ENCODE measurements around the gene SLC5A6.

SLC5A6 gene

DNA sequence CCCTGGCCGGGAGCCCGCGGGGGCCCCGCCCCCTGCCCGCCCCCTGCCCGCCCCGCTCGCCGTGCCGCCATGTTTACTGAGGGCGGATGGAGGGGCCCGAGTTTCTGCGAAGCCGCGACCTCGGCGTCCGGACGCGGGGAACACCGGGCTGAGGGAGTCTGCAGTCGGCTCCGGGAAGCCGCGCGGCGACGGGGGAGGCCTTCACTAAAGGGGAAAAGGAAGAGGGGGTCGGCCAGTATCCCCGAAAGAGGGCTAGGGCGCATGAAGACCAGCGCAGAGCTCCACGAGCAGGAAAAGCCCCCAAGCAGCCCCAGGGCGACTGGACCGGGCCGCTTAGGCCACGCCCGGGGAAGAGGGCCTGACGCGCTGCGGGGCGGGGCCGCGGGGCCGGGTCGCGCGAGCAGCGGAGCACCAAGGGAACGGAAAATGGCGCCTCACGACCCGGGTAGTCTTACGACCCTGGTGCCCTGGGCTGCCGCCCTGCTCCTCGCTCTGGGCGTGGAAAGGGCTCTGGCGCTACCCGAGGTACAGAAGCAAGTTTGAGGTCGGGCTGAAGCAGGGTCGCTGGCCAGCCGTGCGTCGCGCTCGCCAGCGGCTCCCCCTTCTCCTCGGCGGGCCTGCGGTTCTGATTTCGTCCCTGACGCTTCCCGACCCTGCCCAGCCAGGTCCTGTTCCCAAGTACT, at the start of gene SLC5A6, which contains the start of gene ATRAID:
Gene SLC5A6, minus strand, starts transcription at position 326 of the 683 bp plus-strand sequence. CDS start 4,618 bp downstream, outside the sequence.
Gene ATRAID, plus strand, starts transcription at position 99 of the 683 bp plus-strand sequence. Its CDS starts 328 bp downstream, at position 427.
- in situ Hi-C loops (cut with MboI; ENCODE audit: low sequenced_read_pairs): no loop called here

GRCh38 chr2:27261241-27261925, 49.3 kb upstream of the SLC5A6 start:
- in situ Hi-C loops (cut with MboI; ENCODE audit: low sequenced_read_pairs): no loop called here

DNA sequence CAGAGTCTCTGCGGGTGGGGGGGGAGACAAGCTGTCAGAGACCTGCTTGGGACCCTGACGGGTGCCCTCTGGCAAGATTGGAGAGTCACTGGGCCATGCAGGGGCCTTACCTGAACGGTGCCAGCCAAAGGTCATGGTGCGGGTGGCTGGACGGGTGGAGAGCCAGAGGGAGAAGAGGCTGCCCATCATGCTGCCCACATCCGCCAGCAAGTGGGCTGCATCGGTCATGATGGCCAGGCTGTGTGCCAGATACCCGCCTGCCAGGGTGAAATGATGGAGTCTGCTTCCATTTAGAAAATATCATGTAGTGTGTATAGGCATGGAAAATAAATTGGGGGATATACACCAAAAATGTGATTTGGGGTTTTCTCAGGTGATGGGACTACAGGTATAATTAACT, 46.0 kb upstream of the SLC5A6 start:
- in situ Hi-C loops (cut with MboI; ENCODE audit: low sequenced_read_pairs): no loop called here

DNA sequence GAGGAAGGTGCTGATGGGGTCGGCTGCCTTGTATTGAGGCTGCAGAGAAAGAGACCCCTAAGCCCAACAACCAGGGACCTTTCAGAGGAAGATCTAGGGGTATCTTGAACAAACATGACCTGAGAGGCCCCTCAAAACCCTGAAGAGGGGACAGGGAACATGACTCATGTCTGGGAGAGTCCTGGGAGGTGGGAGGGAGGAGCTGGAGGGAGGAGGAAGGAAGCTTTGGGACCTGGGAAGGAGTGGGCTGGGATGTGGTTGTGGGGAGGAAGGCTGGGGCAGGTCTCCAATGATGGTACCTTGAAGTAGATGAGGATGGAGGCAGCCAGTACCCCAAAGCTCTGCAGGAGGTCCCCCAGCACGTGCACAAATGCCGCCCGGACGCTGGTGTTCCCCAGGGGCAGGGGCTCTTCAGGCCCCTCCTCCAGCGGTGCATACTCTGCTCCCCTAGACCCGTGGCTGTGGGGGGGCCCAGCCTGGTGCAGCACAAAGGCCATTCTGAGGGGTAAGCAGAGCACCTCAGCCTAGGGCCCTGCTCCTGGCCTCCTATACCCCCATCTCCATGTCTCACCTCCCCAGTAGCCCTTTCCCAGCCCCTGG, 44.9 kb upstream of the SLC5A6 start:
- in situ Hi-C loops (cut with MboI; ENCODE audit: low sequenced_read_pairs): no loop called here

DNA sequence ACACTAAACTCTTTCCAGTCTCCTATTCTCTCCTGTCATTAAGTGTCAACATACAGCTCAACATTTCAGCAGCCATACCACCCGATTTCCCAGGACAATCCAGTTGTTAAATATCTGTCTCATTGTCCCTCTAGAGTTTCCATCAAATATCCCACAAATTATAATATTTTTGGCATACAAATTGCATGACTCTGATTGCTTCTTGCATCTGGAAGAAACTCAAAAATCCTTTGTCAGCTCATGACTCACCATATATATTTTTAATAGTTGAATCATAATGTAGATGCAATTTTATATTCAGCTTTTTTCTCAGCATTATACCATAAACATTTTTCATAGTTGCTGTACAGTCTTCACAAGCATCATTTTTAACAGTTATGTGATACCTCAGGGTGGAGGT, 43.6 kb upstream of the SLC5A6 start:
- in situ Hi-C loops (cut with MboI; ENCODE audit: low sequenced_read_pairs): no loop called here

- in situ Hi-C loops (cut with MboI; ENCODE audit: low sequenced_read_pairs): no loop called here
These were observed 43.1 kb upstream of the SLC5A6 start for GRCh38 chr2:27255187-27255586.

GRCh38 chr2:27251766-27252165, 39.7 kb upstream of the SLC5A6 start:
- in situ Hi-C loops (cut with MboI; ENCODE audit: low sequenced_read_pairs): no loop called here

GRCh38 chr2:27250652-27251379, 38.7 kb upstream of the SLC5A6 start:
- in situ Hi-C loops (cut with MboI; ENCODE audit: low sequenced_read_pairs): no loop called here

DNA sequence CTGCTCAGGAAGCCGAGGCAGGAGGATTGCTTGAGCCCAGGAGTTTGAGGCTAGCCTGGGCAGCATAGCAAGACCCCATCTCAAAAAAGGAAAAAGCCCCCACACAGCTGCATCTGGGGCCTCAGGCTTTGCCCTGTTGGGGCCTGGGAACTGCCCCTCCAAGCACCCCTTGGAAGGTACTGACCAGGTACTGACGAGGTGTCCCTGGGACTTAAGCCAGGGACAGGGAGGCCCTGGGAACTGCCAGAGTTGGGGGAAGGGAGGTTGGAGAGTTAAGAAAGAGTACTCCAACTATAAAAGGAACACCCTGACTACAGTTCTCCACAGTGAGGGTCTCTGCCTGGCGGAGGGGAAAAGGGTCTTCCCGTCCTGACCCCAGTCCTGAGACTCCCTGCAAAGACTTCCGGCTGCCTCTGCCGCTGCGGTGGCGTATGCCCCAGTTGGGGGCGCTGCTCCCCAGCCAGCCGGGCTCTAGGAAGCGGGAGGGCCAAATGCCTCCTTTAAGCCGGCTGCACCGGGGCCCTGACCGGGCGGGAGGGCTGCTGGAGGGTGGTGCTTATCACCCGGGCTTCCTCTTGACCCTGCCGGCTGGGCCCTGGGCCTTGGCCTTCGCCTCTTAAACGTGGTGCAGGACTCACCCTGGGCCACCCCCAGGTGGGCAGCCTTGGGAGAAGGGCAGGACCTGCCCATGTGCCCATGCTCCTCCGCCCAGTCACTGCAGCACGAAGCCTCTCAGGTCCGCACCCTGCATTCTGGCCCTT, 38.0 kb upstream of the SLC5A6 start:
- in situ Hi-C loops (cut with MboI; ENCODE audit: low sequenced_read_pairs): no loop called here

DNA sequence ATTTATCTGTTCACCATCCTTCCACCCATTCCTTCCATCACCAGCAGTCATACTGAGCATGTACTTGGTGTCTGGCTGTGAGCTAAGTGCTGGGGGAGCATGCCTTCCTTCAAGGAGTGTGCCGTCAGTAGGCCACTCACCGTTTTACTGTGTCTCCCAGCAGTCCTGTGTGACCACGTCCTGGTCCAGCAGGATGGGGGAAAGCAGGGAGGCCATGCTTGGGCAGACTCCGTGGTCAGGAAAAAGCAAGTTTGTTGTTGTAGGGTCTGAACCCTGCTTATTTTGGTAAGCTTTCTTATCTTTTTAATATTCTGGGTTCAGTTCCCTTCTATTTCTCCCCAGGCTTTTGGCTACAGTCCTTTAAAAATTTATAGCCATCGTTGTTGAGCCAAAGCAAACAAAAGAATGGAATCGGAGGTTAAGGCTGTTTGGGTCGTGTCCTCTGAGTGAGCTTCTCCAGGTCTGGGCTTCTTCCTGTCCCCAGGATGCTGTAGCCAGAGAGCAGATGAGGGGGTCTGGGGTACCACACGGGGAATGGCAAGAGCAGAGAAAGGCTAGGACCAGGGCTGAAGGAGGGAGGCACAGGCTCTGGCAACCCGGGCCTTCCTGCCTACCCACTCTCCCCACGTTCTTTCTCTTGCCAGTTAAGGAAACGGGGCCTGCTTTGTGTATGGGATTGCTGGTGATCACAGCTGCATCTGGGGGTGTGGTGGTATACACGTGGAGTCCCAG, 37.3 kb upstream of the SLC5A6 start:
- in situ Hi-C loops (cut with MboI; ENCODE audit: low sequenced_read_pairs): no loop called here

- in situ Hi-C loops (cut with MboI; ENCODE audit: low sequenced_read_pairs): no loop called here
These were observed 35.8 kb upstream of the SLC5A6 start for GRCh38 chr2:27247893-27248292.

GRCh38 chr2:27245626-27246025, 33.6 kb upstream of the SLC5A6 start:
- in situ Hi-C loops (cut with MboI; ENCODE audit: low sequenced_read_pairs): no loop called here

DNA sequence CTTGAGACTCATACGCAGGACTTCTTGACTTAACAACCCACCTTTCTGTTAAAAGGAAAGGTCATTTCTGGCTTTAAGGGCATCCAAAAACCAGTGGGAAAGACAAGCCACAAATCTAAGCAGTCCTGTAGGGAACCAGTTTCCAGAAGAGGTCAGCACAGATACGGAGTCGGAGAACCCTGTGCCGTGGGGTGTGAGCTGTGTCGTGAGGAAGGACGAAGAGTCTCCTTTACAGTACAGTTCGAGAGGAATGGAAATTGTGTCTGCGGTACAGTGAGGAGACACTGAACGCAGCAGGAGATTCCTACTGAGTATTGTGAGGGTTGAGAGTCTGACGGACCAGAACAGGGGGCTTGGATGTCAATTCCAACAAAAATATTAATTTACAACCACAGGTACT, 33.0 kb upstream of the SLC5A6 start:
- in situ Hi-C loops (cut with MboI; ENCODE audit: low sequenced_read_pairs): no loop called here

- in situ Hi-C loops (cut with MboI; ENCODE audit: low sequenced_read_pairs): no loop called here
These were observed 31.5 kb upstream of the SLC5A6 start for GRCh38 chr2:27243391-27244130.

GRCh38 chr2:27242614-27242951, 30.5 kb upstream of the SLC5A6 start:
- in situ Hi-C loops (cut with MboI; ENCODE audit: low sequenced_read_pairs): no loop called here

- in situ Hi-C loops (cut with MboI; ENCODE audit: low sequenced_read_pairs): no loop called here
These were observed 29.9 kb upstream of the SLC5A6 start for GRCh38 chr2:27241761-27242613.

DNA sequence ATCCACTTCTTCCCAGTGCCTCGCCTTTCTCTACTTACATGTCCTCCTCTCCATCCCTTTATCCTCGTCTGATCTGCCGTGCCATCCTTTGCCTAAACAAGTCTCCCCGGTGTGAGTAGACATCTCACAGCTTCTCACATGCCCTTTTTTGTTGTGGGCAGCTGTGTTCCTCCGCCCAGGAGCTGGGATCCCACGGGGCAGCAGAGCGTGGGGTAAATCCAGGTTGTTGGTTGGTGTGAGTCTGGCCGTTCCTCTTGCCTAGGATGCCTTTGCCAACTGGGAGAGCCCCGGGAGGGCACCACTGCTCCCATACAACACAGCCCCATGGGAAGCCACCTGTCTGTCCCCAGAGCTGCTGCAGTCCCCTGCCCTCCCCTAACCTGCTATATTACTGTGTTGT, 28.3 kb upstream of the SLC5A6 start:
- in situ Hi-C loops (cut with MboI; ENCODE audit: low sequenced_read_pairs): no loop called here

- in situ Hi-C loops (cut with MboI; ENCODE audit: low sequenced_read_pairs): no loop called here
These were observed 26.9 kb upstream of the SLC5A6 start for GRCh38 chr2:27238976-27239375.
